ENCODE measurements around the gene PRAMEF1. TPM values are rescaled to one million over a fixed set of nuclear protein-coding genes. Genes with fewer than 3 reads are reported as not detected.

The PRAMEF1 gene, protein sequence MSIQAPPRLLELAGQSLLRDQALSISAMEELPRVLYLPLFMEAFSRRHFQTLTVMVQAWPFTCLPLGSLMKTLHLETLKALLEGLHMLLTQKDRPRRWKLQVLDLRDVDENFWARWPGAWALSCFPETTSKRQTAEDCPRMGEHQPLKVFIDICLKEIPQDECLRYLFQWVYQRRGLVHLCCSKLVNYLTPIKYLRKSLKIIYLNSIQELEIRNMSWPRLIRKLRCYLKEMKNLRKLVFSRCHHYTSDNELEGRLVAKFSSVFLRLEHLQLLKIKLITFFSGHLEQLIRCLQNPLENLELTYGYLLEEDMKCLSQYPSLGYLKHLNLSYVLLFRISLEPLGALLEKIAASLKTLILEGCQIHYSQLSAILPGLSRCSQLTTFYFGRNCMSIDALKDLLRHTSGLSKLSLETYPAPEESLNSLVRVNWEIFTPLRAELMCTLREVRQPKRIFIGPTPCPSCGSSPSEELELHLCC
- not detected for total RNA-seq

DNA sequence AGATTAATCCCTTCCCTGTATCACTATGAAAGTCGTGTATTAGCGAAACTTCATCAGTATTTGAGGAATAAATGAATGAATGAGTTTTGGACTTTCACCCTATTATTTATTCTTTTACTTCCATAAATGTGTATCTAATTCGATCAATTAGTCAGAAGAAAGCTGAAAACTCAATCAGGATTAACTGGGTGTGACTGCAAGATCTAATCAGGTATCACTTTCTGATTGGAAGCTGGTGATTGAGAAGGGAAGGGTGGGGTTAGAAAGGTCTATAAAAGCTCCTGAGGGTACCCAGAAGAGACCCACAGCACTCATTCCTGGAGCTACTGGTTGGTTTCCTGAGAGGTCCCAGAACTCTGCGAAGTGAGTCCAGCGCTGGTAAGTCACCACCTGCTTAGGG, at the start of gene PRAMEF1:
Gene PRAMEF1 (plus strand): TSS at position 301 of the 400 bp plus-strand sequence. CDS start 1,831 bp downstream, outside the sequence.

GRCh38 chr1:12745992-12746323, 45.2 kb upstream of the PRAMEF1 start, which contains the start of gene CFAP107:
TSS of gene CFAP107 (plus strand) at chr1:12746200. CDS start at chr1:12746431, 231 bp downstream.

DNA sequence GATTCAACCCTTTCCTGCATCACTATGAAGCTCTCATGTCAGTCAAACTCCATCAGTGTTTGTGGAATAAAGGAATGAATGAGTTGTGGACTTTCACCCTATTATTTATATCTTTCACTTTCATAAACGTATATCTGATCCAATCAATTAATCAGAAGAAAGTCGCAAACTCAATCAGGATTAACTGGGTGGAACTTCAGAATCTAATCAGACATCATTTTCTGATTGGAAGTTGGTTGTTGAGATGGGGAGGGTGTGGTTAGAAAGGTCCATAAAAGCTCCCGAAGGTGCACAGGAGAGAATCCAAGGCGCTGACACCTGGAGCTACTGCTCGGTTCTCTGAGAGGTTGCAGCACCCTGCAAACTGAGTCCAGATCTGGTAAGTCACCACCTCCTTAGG, 17.8 kb upstream of the PRAMEF1 start, which contains the start of gene PRAMEF12:
Gene PRAMEF12 (plus strand): TSS at position 301 of the 400 bp plus-strand sequence. CDS start 1,130 bp downstream, outside the sequence.

GRCh38 chr1:12831310-12831709, 40.1 kb downstream of the PRAMEF1 start, which contains the start of gene PRAMEF11:
TSS of gene PRAMEF11 (minus strand) at chr1:12831410. CDS start at chr1:12828789, 2,621 bp downstream.

Other genes with a start within 250 kb of the PRAMEF1 start
- 5.9 TPM for gene DHRS3, start 173.2 kb upstream of the PRAMEF1 start, total RNA-seq
- gene AADACL4, start 147.3 kb upstream of the PRAMEF1 start, total RNA-seq, result not detected
- gene AADACL3, start 75.3 kb upstream of the PRAMEF1 start, total RNA-seq, result not detected
- not detected for gene CFAP107, start 45.2 kb upstream of the PRAMEF1 start, total RNA-seq
- not detected for gene PRAMEF12, start 17.7 kb upstream of the PRAMEF1 start, total RNA-seq
- not detected for gene PRAMEF11, start 40.0 kb downstream of the PRAMEF1 start, total RNA-seq
- not detected for gene HNRNPCL1, start 57.3 kb downstream of the PRAMEF1 start, total RNA-seq
- not detected for gene PRAMEF2, start 65.7 kb downstream of the PRAMEF1 start, total RNA-seq
- gene PRAMEF4, start 94.8 kb downstream of the PRAMEF1 start, total RNA-seq, result not detected
- gene PRAMEF10, start 106.9 kb downstream of the PRAMEF1 start, total RNA-seq, result not detected
- not detected for gene PRAMEF7, start 125.2 kb downstream of the PRAMEF1 start, total RNA-seq
- not detected for gene PRAMEF6, start 156.2 kb downstream of the PRAMEF1 start, total RNA-seq

All from parietal lobe (tissue), 1 donor.